Mesendoderm (in vitro differentiated cells): ENCODE measurements around the gene PDZD2.

Experiments
- DNase-seq: peaks from one replicate; pipeline ENCODE4 v3.0.0; 2013
- H2AK5ac ChIP-seq: 2 replicates; pipeline ENCODE4 v1.6.1; 2013; ENCODE audit warnings: low read length, inconsistent platforms
- H2BK120ac ChIP-seq: 2 replicates; pipeline ENCODE4 v1.6.1; 2013; ENCODE audit warnings: low read depth, mild to moderate bottlenecking, low read length, moderate library complexity, mixed read lengths
- H2BK15ac ChIP-seq: replicated peaks from 2 replicates; pipeline ENCODE4 v1.6.1; 2013; ENCODE audit warnings: low read depth, mild to moderate bottlenecking, moderate library complexity
- H2BK5ac ChIP-seq: 2 replicates; pipeline ENCODE4 v1.6.1; 2013; ENCODE audit warnings: low read length, inconsistent platforms
- H3K18ac ChIP-seq: 2 replicates; pipeline ENCODE4 v1.6.1; 2013; ENCODE audit warnings: mild to moderate bottlenecking, low read length, mixed read lengths
- H3K23ac ChIP-seq: one replicate; pipeline ENCODE4 v1.6.1; 2013; ENCODE audit warnings: low read length
- H3K27ac ChIP-seq: 2 replicates; pipeline ENCODE4 v1.5.1; 2013; ENCODE audit warnings: low read depth, mild to moderate bottlenecking, inconsistent platforms, low read length, moderate library complexity
- H3K27me3 ChIP-seq: 2 replicates; pipeline ENCODE4 v1.6.1; 2013; ENCODE audit warnings: low read length, control low read depth, mild to moderate bottlenecking, inconsistent platforms; ENCODE audit not compliant: insufficient read depth, poor library complexity
- H3K36me3 ChIP-seq: 2 replicates; pipeline ENCODE4 v1.6.1; 2013; ENCODE audit warnings: low read length, inconsistent platforms; ENCODE audit not compliant: control insufficient read depth, insufficient read depth
- H3K4ac ChIP-seq: one replicate; pipeline ENCODE4 v1.6.1; 2013; ENCODE audit warnings: low read depth, mild to moderate bottlenecking, low read length, moderate library complexity
- H3K4me1 ChIP-seq: 2 replicates; pipeline ENCODE4 v1.6.1; 2013; ENCODE audit warnings: low read depth, low read length, inconsistent platforms; ENCODE audit not compliant: control insufficient read depth
- H3K4me2 ChIP-seq: 2 replicates; pipeline ENCODE4 v1.6.1; 2013; ENCODE audit warnings: low read length
- H3K4me3 ChIP-seq: 2 replicates; pipeline ENCODE4 v1.5.1; 2013; ENCODE audit warnings: mild to moderate bottlenecking, low read length
- H3K56ac ChIP-seq: one replicate; pipeline ENCODE4 v1.6.1; 2013; ENCODE audit warnings: low read length
- H3K79me1 ChIP-seq: 2 replicates; pipeline ENCODE4 v1.6.1; 2013; ENCODE audit warnings: low read length, inconsistent platforms
- H3K79me2 ChIP-seq: 2 replicates; pipeline ENCODE4 v1.6.1; 2013; ENCODE audit warnings: mild to moderate bottlenecking, low read length; ENCODE audit not compliant: control insufficient read depth, insufficient read depth
- H3K9ac ChIP-seq: 2 replicates; pipeline ENCODE4 v1.6.1; 2013; ENCODE audit warnings: low read length, inconsistent platforms
- H4K5ac ChIP-seq: one replicate; pipeline ENCODE4 v1.6.1; 2013; ENCODE audit warnings: low read length
- H4K8ac ChIP-seq: one replicate; pipeline ENCODE4 v1.6.1; 2013; ENCODE audit warnings: low read depth, mild to moderate bottlenecking, control low read depth, low read length, moderate library complexity
- WGBS: extraction: QIAGEN DNeasy Blood & Tissue Kit; methylation state at CpG from one replicate; pipeline ENCODE4 v1.1.7; 2013; ENCODE audit warnings: low lambda C conversion rate, missing lambda C conversion rate; ENCODE audit not compliant: insufficient coverage; ENCODE audit errors: extremely low coverage; 5-methylcytosine and 5-hydroxymethylcytosine counted together

Gene PDZD2

GRCh38 chr5:31937226-31937625 is 298.3 kb downstream of the PDZD2 start:
- H3K4ac ChIP-seq: no peak overlapping the region
- no peak overlapping the region for H2AK5ac ChIP-seq
- no peaks in the 10 kb centered on the region for H3K27me3 ChIP-seq
- H3K4me2 ChIP-seq: no peak overlapping the region
- no peak overlapping the region for H3K56ac ChIP-seq
- no peak for DNase-seq
- H3K27ac ChIP-seq: no peak overlapping the region
- H3K23ac ChIP-seq: no peak overlapping the region
- no peaks in the 10 kb centered on the region for H3K36me3 ChIP-seq
- no peak overlapping the region for H2BK120ac ChIP-seq
- H3K79me2 ChIP-seq: no peaks in the 10 kb centered on the region
- no peak overlapping the region for H3K18ac ChIP-seq
- no peak overlapping the region for H3K9ac ChIP-seq
- WGBS: no CpG with 5 or more reads among the region's 7 CpGs
- H2BK15ac ChIP-seq: no peak overlapping the region
- no peak overlapping the region for H4K8ac ChIP-seq
- H3K4me3 ChIP-seq: no peak overlapping the region
- H3K4me1 ChIP-seq: no peaks in the 10 kb centered on the region
- H4K5ac ChIP-seq: no peak overlapping the region
- no peak overlapping the region for H2BK5ac ChIP-seq
- no peaks in the 10 kb centered on the region for H3K79me1 ChIP-seq

GRCh38 chr5:31937703-31938102 is 298.8 kb downstream of the PDZD2 start:
- Histone ChIP-seq H3K79me2 (no peaks in the 10 kb centered on the region), H2BK120ac (no peak overlapping the region), H3K23ac (no peak overlapping the region), H3K4ac (no peak overlapping the region), H4K8ac (no peak overlapping the region), H3K56ac (no peak overlapping the region), H3K27ac (no peak overlapping the region), H3K18ac (no peak overlapping the region), H2BK5ac (no peak overlapping the region), H3K27me3 (no peaks in the 10 kb centered on the region), H3K36me3 (no peaks in the 10 kb centered on the region), H3K4me1 (no peaks in the 10 kb centered on the region), H3K79me1 (no peaks in the 10 kb centered on the region), H3K9ac (no peak overlapping the region), H2AK5ac (no peak overlapping the region), H4K5ac (no peak overlapping the region), H2BK15ac (no peak overlapping the region), H3K4me2 (no peak overlapping the region), H3K4me3 (no peak overlapping the region)
- no peak for DNase-seq
- no CpG with 5 or more reads among the region's 5 CpGs for WGBS

GRCh38 chr5:31939151-31939550 is 300.2 kb downstream of the PDZD2 start:
- Histone ChIP-seq H2AK5ac (no peak overlapping the region), H3K4ac (no peak overlapping the region), H2BK15ac (no peak overlapping the region), H3K36me3 (no peaks in the 10 kb centered on the region), H3K18ac (no peak overlapping the region), H3K4me2 (no peak overlapping the region), H3K27me3 (no peaks in the 10 kb centered on the region), H3K79me2 (no peaks in the 10 kb centered on the region), H3K9ac (no peak overlapping the region), H3K56ac (no peak overlapping the region), H4K5ac (no peak overlapping the region), H4K8ac (no peak overlapping the region), H3K27ac (no peak overlapping the region), H3K23ac (no peak overlapping the region), H2BK120ac (no peak overlapping the region), H3K4me1 (no peaks in the 10 kb centered on the region), H3K4me3 (no peak overlapping the region), H3K79me1 (no peaks in the 10 kb centered on the region), H2BK5ac (no peak overlapping the region)
- no CpG with 5 or more reads among the region's 5 CpGs for WGBS
- no peak for DNase-seq

- Histone ChIP-seq H3K56ac (no peak overlapping the region), H4K8ac (no peak overlapping the region), H3K4me1 (no peaks in the 10 kb centered on the region), H4K5ac (no peak overlapping the region), H3K23ac (no peak overlapping the region), H3K79me2 (no peaks in the 10 kb centered on the region), H3K9ac (no peak overlapping the region), H2BK5ac (no peak overlapping the region), H3K27me3 (no peaks in the 10 kb centered on the region), H3K4me2 (no peak overlapping the region), H3K79me1 (no peaks in the 10 kb centered on the region), H3K4ac (no peak overlapping the region), H2BK120ac (no peak overlapping the region), H2AK5ac (no peak overlapping the region), H3K36me3 (no peaks in the 10 kb centered on the region), H3K4me3 (no peak overlapping the region), H3K18ac (no peak overlapping the region), H2BK15ac (no peak overlapping the region), H3K27ac (no peak overlapping the region)
- WGBS: no CpG with 5 or more reads among the region's 4 CpGs
- no peak for DNase-seq
These were observed 302.3 kb downstream of the PDZD2 start for GRCh38 chr5:31941151-31941755.

GRCh38 chr5:31942546-31942945 is 303.6 kb downstream of the PDZD2 start:
- no peak overlapping the region for H3K56ac ChIP-seq
- H2BK15ac ChIP-seq: no peak overlapping the region
- H3K4me2 ChIP-seq: no peak overlapping the region
- no peak overlapping the region for H3K4ac ChIP-seq
- no peak overlapping the region for H4K5ac ChIP-seq
- H3K18ac ChIP-seq: no peak overlapping the region
- no peaks in the 10 kb centered on the region for H3K79me1 ChIP-seq
- H3K36me3 ChIP-seq: no peaks in the 10 kb centered on the region
- no peak overlapping the region for H2BK120ac ChIP-seq
- no peak overlapping the region for H4K8ac ChIP-seq
- H2BK5ac ChIP-seq: no peak overlapping the region
- H2AK5ac ChIP-seq: no peak overlapping the region
- WGBS: no CpG with 5 or more reads among the region's 11 CpGs
- no peaks in the 10 kb centered on the region for H3K27me3 ChIP-seq
- H3K9ac ChIP-seq: no peak overlapping the region
- DNase-seq: no peak
- H3K23ac ChIP-seq: no peak overlapping the region
- no peaks in the 10 kb centered on the region for H3K4me1 ChIP-seq
- no peak overlapping the region for H3K27ac ChIP-seq
- H3K79me2 ChIP-seq: no peaks in the 10 kb centered on the region
- H3K4me3 ChIP-seq: no peak overlapping the region
